ENCODE measurements around the gene CFAP61.
"Not testable (repeated sequence)": the region's sequence is repeated elsewhere in the genome, so short reads cannot be mapped to it uniquely, and the experiment has no call there.

The CFAP61 gene

GRCh38 chr20:20211274-20211987, 159.1 kb downstream of the CFAP61 start:
- DNase-seq: no peak

DNA sequence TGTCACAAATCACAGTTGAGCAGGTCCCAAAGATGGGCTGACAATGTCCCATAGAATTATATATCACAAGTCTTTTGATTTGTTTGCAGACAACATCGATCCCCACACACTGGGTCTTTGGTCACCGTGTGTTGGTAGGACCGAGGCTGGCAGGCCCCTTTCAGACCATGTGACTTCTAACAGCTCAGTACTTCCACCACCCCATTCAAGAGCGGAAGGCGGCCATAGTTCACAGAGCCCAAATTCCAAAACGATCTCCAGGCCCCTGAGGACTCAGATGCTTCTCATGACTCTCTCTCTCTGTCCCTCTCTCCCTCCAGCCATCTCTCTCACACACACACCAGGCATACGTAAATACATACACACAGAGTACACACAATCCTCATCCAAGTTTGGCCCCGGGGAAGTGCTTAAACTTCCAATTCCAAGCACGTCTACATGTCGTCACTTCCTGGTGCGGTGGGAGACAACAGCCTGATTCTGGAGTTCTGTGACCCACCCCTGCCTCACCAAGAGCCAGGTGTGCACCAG, 159.7 kb downstream of the CFAP61 start:
- no peak for DNase-seq

DNA sequence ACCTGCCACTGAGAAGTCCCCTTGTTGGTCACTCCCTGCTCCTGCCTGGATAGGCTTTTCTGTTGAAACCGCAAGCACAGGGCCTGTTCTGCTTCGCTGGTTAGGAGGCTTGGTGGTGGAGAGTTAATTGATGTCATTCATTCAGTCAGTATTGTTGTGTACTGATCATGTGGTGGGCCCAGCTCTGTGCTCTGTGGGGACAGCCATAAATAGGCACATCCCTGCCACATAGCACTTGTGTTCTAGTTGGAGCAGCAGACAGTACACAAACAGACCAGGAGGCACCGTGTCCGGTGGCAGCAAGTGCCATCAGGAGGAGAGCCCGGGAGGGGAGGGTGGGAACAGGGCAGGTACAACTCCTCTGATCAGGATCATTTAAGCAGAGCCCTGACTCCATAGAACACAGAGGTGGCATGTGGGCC, 160.4 kb downstream of the CFAP61 start:
- no peak for DNase-seq

DNA sequence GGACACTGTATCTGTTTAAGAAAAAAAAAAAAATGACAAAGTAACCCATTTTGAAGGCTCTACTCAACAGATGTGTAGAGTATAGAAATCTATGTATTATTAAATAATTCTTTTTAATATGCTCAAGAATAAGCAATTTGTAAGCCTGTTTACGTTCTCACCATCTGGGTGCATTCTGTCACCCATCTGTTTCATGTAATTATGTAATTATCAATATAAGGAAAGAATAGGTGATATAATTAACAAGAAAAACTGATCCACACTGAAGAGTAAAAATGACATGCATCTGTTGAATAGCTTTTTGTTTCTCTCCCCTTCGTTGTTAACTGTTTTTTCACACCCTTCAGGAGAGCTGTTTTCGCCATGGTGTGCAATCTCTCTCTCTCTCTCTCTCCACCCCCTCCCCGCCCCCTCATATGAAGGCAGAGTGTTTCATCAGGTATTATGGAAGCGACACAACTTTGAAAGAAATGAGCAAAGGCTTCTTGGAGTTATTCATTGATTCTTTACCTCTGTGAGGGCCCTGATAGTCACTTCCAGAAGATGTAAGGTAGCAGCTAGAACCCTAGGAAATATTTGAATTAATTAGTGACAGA, 161.3 kb downstream of the CFAP61 start:
- no peak for DNase-seq

DNA sequence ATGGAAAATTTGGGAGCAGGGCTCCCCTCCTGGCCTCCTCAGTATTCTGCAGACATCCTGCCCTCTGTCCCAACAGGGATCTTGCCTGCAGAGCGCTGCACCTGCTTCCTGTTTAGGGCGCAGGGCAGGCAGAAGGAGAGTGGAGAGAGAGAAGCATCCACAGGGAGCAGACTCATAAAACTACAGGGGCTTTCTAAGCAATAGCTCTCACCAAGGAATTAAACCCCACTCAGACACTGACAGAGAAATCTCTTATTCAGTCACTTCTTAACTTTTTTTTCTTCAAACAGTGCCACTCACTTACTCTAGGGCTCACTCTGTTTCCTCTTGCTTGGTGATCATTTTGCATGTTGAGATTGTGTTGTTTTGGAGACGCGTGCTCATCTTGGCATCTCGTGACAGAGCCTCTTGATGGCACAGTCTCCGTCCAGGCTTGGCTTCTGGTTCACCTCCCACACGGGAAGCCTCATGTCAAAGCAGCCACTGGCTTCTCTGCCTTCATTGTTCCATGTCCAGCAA, 162.5 kb downstream of the CFAP61 start:
- no peak for DNase-seq

DNA sequence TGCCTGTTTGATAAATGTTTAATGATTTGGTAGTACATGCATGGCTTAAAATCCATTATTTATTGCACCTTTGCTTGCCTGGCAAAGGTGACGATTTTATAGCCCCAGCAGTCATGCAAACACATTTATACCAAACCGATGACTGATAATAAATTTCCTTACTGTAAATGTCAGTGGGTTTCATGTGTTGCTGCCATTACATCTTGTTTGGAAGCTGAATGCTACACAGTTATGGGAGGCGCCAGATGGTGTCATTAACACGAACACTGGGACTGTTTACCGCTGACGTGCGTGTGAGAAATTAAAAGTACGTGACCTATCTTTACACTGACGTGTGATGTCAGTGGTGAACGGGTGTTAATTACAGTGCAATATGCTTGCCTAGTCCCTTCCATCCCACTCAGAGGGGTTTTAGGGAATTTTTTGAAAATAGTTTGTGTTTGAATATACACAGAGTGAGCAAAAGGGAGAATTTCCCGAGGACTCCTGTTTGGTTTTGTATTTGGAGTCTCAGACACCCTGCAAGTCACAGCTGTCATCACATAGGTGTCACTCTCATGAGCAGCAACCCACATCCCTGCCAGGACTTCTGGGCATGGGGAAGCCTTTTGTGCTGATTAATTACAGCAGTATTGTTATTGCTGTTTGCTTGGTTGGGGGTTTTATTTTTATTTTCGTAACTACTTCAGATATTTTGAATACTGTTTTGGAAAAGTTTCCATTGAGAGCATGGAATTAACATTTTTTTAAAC, 163.8 kb downstream of the CFAP61 start:
- no peak for DNase-seq

GRCh38 chr20:20216941-20217340, 164.6 kb downstream of the CFAP61 start:
- no peak for DNase-seq

DNA sequence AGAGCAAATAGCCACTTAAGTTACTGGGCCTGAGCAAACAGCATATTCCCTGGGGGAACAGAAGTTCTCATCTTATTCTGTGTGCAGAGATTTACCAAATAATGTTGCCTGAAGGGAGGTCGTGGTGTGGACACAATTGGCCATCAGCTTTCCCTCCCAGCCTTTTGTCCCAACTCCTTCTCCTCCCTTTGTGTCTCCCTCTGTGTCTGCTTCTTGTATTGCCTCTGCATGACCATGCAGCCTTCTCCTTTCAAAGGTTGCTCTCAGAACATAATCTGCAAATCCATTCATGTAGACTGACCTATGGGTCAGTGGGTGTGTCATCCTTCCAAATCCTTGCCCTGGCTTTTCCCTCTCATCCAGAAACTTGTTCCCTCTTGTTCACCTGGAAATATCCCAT, 165.3 kb downstream of the CFAP61 start:
- DNase-seq: no peak

DNA sequence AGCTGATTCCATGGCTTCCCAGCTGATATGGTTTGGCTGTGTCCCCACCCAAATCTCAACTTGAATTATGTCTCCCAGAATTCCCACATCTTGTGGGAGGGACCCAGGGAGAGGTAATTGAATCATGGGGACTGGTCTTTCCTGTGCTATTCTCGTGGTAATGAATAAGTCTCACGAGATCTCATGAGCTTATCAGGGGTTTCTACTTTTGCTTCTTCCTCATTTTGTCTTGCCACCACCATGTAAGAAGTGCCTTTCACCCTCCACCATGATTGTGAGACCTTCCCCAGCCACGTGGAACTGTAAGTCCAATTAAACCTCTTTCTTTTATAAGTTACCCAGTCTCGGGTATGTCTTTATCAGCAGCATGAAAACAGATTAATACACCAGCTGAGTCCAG, 165.8 kb downstream of the CFAP61 start:
- not testable (repeated sequence) for DNase-seq

DNA sequence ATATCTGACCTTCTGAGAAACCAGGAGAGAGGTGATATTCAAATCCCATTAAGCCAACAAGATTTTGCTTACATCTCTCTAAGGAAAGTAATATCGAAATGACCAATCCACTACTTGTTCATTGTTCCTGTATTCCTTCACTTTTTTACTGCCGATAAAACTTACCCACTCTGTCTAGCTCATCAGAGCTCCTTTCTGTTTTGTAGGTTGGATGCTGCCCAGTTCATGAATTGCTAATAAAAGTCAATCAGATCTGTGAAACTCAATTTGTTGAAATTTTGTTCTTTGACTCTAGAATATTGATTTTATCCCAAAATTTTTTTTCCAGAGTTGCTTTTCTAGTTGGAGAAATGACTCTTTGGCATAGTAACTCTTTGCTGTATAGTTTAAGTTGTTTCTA, 166.7 kb downstream of the CFAP61 start:
- DNase-seq: no peak

DNA sequence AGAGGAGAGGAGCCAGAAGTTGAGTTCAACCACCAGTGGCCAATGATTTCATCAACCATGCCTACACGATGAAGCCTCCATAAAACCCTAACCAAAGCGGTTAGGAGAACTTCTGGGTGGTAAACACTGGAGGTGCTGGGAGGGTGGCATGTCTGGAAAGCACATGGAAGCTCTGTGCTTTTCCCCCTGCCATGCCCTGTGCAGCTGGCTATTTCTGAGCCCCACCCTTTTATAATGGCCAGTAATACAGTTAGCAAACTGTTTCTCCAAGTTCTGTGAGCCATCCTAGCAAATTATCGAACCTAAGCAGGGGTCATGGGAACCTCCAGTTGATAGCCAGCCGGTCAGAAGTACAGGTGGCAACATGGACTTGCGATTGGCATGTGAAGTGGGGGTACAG, 167.8 kb downstream of the CFAP61 start:
- DNase-seq: no peak

- no peak for DNase-seq
Measured at GRCh38 chr20:20223981-20224380, 171.6 kb downstream of the CFAP61 start.

DNA sequence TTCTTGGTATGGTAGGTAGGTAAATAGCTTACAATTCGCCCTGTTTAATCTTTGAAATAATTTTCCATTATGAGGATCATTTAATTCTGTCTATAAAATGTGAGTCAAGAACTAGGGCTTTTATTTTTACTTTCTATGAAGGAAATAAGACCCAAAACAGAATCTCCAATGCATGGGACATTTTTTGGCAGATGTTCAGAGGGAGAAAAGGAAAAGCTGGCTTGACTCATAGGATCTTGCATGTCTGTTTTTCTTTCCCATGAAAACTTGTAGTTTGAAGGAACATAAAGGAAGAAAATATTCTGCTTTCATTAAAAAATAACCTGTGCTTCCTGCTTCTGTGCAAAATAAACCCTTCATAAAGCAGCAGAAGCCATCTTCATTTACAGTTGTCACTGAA, 172.5 kb downstream of the CFAP61 start:
- no peak for DNase-seq

DNA sequence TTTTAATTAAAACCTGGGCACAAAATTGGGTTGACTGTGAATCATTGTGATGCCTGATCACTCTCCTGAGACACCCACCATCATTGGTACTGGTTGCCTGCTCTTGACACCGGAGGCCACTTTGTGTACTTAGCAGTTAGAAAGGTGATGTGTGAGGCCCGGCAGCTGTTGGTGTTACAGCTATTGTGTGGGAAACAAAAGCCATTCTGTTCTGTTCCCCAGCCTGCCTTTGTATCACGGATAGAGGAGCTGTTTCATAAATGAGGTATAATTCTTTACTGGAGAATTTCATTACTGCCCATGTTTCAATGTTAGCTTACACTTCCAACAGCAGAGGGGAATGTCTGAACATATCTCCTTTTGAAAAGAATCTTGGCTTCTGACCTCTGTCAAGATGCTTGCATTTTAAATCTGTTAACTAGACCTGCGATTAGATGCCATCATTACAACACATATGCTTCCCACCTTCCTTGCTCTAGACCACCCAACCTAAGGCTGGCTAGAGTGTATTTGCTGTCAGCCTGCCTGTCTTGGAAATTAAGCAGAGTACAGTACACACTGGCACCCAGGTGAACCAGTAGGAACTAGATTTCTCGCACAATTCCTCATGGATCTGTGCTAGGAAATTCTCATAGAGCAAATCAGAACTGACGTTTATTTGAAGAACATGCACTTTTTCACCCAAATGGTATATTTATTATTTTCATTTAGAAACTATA, 173.2 kb downstream of the CFAP61 start:
- DNase-seq: no peak

DNA sequence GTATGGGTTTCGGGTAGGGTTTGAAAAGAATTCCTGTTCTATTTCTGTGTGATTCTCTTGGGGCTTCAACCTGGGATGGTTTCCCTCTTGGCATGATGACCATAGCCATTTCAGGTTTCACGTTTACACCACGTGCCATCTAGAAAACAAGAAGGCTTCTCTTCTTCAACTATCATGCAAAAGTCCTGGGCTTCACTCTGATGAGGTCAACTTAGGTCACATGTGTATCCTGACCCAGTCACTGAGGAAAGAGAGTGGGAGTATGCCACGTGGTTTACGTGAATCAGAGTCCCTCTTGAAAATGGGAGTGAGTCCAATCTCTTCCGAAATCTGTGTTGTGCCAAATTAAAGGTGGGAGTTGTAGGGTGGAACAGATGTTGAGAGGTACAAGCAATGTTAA, 174.2 kb downstream of the CFAP61 start:
- DNase-seq: no peak

GRCh38 chr20:20227013-20227571, 174.8 kb downstream of the CFAP61 start:
- no peak for DNase-seq

GRCh38 chr20:20228351-20228750, 176.0 kb downstream of the CFAP61 start:
- no peak for DNase-seq

GRCh38 chr20:20229595-20229994, 177.3 kb downstream of the CFAP61 start:
- DNase-seq: no peak

GRCh38 chr20:20230741-20231140, 178.4 kb downstream of the CFAP61 start:
- DNase-seq: no peak

DNA sequence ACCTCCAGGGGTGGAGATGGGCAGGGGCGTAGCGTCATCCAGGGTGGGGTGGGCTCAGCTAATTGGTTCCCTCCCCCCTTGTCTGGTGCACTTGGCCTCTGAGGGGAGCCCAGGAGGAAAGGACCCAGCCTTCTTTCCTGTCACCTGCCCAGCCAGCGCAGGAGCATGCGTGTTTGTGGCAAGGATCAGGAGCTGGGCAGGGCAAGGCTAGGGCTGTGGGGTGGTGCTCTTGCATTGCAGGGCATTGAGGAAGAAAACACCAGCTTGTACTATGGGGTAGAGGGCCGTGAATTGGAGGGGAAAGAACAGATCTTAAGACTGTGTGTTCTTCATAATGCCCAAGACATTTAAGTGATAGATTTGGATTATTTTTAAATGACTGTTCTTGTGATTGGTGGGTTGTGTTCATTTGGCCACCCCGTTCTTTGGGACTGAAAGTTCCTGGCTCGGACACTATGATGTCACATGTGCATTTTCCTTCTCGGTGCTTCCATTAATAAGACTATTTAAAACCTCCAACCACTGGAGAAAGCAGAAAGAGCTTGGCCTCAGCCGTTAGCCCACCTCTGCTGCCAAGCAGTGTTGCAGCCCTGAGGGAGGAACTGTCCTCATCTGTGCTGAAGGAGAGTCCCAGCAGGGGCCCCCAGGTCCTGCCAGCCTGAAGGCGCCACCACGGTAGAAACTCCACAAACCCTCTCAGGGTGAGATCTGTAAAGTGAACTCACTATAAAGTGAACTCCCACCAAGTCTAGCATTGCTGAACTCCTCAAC, 179.4 kb downstream of the CFAP61 start:
- no peak for DNase-seq

DNA sequence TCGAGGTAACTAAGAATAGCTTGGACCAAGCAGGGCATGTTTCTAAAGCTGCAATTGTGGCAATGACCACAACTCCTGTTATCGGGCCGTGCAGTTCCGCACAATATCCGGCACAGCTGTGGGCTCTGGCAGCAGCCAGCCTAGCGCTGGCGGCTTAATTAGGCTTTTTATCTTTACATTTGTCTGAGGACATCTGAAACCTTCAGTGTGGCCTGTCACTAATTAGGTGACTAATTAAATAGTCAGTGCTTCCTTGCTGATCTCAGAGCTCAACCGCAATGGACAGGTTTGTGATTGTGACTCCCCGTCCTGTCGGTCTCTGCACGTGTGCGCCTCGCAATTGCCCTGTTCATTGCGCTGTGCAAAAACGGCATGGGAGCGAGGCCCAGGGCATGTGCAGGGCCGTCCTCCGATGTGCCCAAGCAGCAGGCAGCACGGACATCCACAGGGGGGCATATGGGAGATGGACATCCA, 180.7 kb downstream of the CFAP61 start:
- no peak for DNase-seq

GRCh38 chr20:20235681-20236080, 183.3 kb downstream of the CFAP61 start:
- no peak for DNase-seq

Data from right hindlimb (tissue), 1 donor.